Uterus (tissue), 4 donors: ENCODE measurements around the gene LETM1. TPM values are rescaled to one million over a fixed set of nuclear protein-coding genes. Genes with fewer than 3 reads are reported as not detected.
"Not testable (repeated sequence)": the region's sequence is repeated elsewhere in the genome, so short reads cannot be mapped to it uniquely, and the experiment has no call there.

Experiments
- DNase-seq, 2 donors: peaks; one replicate each; pipeline ENCODE4 v3.0.0-alpha.2; 2019 to 2020
- H3K27ac ChIP-seq, 2 donors: fragments of 200-600 bp; sonication (generic); 1 replicate in 1 of 2; 2 replicates in 1 of 2; pipeline ENCODE4 v1.5.1; 2016 to 2018
- H3K27me3 ChIP-seq, 2 donors: fragments of 200-600 bp; sonication (generic); one replicate each; pipeline ENCODE4 v1.5.1; 2018 to 2019; ENCODE audit warnings: control low read depth in 1 of 2
- H3K36me3 ChIP-seq, 2 donors: fragments of 200-600 bp; sonication (generic); one replicate each; pipeline ENCODE4 v1.5.1; 2019; ENCODE audit warnings: control low read depth in 1 of 2
- H3K4me1 ChIP-seq, 2 donors: fragments of 200-600 bp; sonication (generic); one replicate each; pipeline ENCODE4 v1.5.1; 2018 to 2019; ENCODE audit warnings: control low read depth in 1 of 2
- H3K4me3 ChIP-seq, 2 donors: fragments of 200-600 bp; sonication (generic); 1 replicate in 1 of 2; 2 replicates in 1 of 2; pipeline ENCODE4 v1.5.1; 2018 to 2019; ENCODE audit warnings: mild to moderate bottlenecking in 1 of 2
- H3K9me3 ChIP-seq, 2 donors: fragments of 200-600 bp; sonication (generic); one replicate each; pipeline ENCODE4 v1.5.1; 2019; ENCODE audit warnings: control low read depth in 1 of 2
- POLR2A ChIP-seq, 2 donors: fragments of 450-650 bp; IDR thresholded peaks; one replicate each; pipeline ENCODE4 v1.6.1; 2016; ENCODE audit warnings: antibody characterized with exemption in 2 of 2, mild to moderate bottlenecking in 1 of 2, moderate library complexity in 1 of 2
- intact Hi-C: fragments of 100-400 bp; cut with DNase I; formaldehyde crosslinking; loops from one replicate; pipeline ENCODE4 v1.15.1; 2023; ENCODE audit warnings: low total_unique reads
- total RNA-seq, 4 donors: library from RNA; depleted of rRNA in 3 of 4; stranded (reverse); fragments of >200 nt in 3 of 4; gene quantifications; one replicate each; pipeline versions ENCODE4 v1.1.0 to v1.2.4, GENCODE V29; 2014 to 2023
- TF ChIP-seq, protein P1 (sequence below), 4 experiments: fragments of 200-600 bp in 2 of 4; fragments of 450-650 bp in 2 of 4; sonication (generic) in 2 of 4; IDR thresholded peaks; one replicate each; pipeline ENCODE4 v1.5.1; 2016 to 2019; ENCODE audit warnings: antibody characterized with exemption in 4 of 4, mild to moderate bottlenecking in 2 of 4, moderate library complexity in 1 of 4
- donor health status: DM: yes; HTN: yes; CAD: no.

The LETM1 gene
- total RNA-seq, 4 donors from 2014 or later = 12.4 to 44.3 (median 31.3) TPM

DNA sequence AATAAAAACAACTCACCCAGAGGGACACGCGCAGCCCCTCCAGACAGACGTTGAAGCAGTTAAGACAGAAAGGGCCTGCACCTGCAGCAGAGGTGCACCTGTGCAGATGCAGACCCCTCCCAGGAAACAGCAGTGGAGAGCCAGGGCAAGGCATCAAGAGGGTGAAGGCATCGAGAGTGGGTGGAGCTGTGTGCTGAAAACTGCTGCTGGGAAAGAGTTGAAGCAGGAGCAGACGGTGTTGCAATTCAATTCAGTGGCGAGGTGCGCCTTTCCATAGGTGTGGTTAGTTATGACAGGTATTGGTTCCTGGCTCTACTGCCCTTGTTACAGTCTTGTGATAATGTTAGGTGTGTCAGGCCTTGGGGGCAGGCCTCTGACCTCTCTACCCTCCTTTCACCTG, 16.7 kb downstream of the LETM1 start:
- TF ChIP-seq POLR2A (IDR thresholded peaks at IDR 0.05) = no peak
- TF ChIP-seq, protein P1, sequence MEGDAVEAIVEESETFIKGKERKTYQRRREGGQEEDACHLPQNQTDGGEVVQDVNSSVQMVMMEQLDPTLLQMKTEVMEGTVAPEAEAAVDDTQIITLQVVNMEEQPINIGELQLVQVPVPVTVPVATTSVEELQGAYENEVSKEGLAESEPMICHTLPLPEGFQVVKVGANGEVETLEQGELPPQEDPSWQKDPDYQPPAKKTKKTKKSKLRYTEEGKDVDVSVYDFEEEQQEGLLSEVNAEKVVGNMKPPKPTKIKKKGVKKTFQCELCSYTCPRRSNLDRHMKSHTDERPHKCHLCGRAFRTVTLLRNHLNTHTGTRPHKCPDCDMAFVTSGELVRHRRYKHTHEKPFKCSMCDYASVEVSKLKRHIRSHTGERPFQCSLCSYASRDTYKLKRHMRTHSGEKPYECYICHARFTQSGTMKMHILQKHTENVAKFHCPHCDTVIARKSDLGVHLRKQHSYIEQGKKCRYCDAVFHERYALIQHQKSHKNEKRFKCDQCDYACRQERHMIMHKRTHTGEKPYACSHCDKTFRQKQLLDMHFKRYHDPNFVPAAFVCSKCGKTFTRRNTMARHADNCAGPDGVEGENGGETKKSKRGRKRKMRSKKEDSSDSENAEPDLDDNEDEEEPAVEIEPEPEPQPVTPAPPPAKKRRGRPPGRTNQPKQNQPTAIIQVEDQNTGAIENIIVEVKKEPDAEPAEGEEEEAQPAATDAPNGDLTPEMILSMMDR (IDR thresholded peaks at IDR 0.05) = no peak
- Histone ChIP-seq H3K27me3 (no peaks in the 10 kb centered on the region), H3K4me3 (no peak overlapping the region), H3K27ac (no peak overlapping the region), H3K9me3 (no peaks in the 10 kb centered on the region), H3K36me3 (no peaks in the 10 kb centered on the region), H3K4me1 (no peaks in the 10 kb centered on the region)
- intact Hi-C loops = no loop called here
- no peak for DNase-seq

DNA sequence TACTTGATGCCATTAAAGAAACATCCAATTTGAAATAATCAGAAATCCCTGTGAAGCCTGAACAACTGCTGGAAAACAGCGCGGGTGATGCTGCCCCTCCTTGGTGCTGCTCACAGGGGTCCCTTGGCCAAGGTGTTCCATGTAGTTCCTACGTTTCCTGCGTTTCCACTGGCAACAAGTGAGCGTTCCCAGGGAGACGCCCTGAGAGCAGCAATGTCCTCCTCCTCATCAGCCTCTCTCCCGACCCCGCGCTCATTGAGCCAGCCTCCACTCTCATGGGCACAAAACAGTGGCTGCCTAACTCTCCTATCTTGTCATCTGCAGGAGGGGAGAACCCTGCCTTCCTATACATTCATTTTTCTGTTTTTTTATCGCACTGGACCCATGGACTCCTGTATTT, 18.9 kb downstream of the LETM1 start:
- no peak for DNase-seq
- no peak for TF ChIP-seq POLR2A (IDR thresholded peaks at IDR 0.05)
- TF ChIP-seq, protein P1 (IDR thresholded peaks at IDR 0.05) = no peak
- Histone ChIP-seq H3K36me3 (no peaks in the 10 kb centered on the region), H3K27me3 (no peaks in the 10 kb centered on the region), H3K4me1 (no peaks in the 10 kb centered on the region), H3K9me3 (no peaks in the 10 kb centered on the region), H3K4me3 (no peak overlapping the region), H3K27ac (no peak overlapping the region)
- intact Hi-C loops = no loop called here

DNA sequence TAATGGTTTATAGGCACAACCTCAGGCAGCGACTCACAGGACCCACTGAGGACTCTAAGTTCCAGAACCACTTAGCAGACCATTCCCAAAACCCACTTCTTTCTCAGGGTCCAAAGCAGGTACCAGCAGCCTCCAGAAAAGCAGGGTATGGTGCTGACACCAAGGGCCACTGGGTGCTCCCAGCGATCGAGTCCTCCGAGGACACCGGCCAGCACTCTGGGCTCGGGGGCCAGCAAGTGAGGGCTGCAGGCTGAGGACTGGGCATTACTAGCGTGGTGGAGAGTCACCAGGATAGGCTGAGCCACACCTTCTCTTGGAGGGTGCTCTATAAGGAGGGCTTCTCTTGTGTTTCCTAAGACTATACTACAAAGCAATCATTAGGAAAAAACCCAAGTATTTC, 19.3 kb downstream of the LETM1 start:
- DNase-seq = no peak
- Histone ChIP-seq H3K4me1 (no peaks in the 10 kb centered on the region), H3K4me3 (no peak overlapping the region), H3K27ac (no peak overlapping the region), H3K36me3 (no peaks in the 10 kb centered on the region), H3K27me3 (no peaks in the 10 kb centered on the region), H3K9me3 (no peaks in the 10 kb centered on the region)
- TF ChIP-seq POLR2A (IDR thresholded peaks at IDR 0.05) = no peak
- TF ChIP-seq, protein P1 (IDR thresholded peaks at IDR 0.05) = no peak
- intact Hi-C loops = no loop called here

DNA sequence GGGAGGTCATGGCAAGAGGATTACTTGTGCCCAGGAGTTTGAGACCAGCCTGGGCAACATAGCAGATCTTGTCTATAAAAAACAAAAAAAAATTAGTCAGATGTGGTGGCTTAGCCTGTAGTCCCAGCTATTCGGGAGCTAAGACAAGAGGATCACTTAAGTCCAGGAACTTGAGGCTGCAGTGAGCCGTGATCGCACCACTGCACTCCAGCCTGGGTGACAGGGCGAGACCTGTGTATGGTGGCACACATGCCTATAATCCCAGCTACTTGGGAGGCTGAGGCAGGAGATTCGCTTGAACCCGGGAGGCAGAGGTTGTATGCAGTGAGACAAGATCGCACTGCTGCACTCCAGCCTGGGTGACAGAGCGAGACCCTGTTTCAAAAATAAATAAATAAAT, 20.1 kb downstream of the LETM1 start:
- H3K9me3 ChIP-seq, H3K4me1 ChIP-seq, intact Hi-C loops, H3K27me3 ChIP-seq, H3K36me3 ChIP-seq, H3K4me3 ChIP-seq, H3K27ac ChIP-seq, DNase-seq: not testable (repeated sequence)

DNA sequence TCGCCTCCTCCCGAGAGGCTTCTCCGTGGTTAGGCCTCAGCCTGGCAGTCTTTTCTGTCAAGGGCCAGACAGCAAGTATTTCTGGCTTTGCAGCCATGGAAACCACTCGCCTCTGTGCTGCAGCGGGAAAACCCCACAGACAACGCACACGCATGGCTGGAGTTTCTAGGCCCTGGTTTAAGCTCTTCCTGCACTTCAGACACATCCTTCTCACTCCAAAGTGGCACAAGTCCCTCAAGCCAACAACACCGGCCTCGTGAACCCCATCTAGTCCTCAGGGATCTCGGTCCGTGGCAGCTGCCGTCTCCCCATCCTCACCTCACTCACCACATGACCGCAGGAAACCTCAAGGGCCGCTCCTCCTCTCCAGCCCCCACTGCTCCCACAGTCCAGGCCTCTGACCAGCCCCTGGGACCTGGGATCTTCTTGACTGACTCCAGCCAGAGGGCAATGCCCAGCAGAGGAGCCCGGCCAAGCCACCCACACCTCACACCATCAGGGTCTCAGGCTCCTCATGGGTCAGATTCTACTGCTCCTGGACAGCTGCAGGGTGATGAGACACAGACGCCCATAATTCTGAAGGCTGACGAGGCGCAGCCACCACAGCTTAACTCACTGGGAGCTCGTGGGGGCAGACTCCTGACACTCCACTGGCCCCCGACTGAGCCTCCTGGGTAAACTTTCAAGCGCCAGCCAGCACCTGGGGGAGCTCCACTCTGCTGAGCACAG, 21.7 kb downstream of the LETM1 start:
- no peak overlapping the region for H3K4me3 ChIP-seq
- TF ChIP-seq, protein P1 (IDR thresholded peaks at IDR 0.05) = no peak
- no peak for TF ChIP-seq POLR2A (IDR thresholded peaks at IDR 0.05)
- intact Hi-C loops = no loop called here
- peak overlapping the region in 1 of 2 donors; percentile 62 for H3K27ac ChIP-seq
- H3K27me3 ChIP-seq = no peaks in the 10 kb centered on the region
- H3K4me1 ChIP-seq = no peaks in the 10 kb centered on the region
- no peaks in the 10 kb centered on the region for H3K9me3 ChIP-seq
- H3K36me3 ChIP-seq = no peaks in the 10 kb centered on the region
- DNase-seq = peak in 1 of 2 donors; percentile 35
